Retina (tissue), 1 donor: ENCODE results near the gene SETD4.
"Not testable (repeated sequence)": the region's sequence is repeated elsewhere in the genome, so short reads cannot be mapped to it uniquely, and the experiment has no call there.

Experiments
- DNase-seq: peaks from one replicate; pipeline ENCODE4 v3.0.0-alpha.2; 2016

SETD4 gene

GRCh38 chr21:36060159-36060921, at the start of gene SETD4:
SETD4 (minus strand) TSS chr21:36060526; CDS start chr21:36058888, 1,638 bp downstream.
- DNase-seq: peak; percentile 99

GRCh38 chr21:36109868-36110267, 49.5 kb upstream of the SETD4 start:
- DNase-seq: no peak

- no peak for DNase-seq
Measured at GRCh38 chr21:36105327-36105842, 45.1 kb upstream of the SETD4 start.

- DNase-seq: peak; percentile 67
Measured at GRCh38 chr21:36104317-36105300, 44.3 kb upstream of the SETD4 start.

- DNase-seq: no peak
Measured at GRCh38 chr21:36103434-36103833, 43.1 kb upstream of the SETD4 start.

GRCh38 chr21:36100971-36101641, 40.8 kb upstream of the SETD4 start:
- no peak for DNase-seq

GRCh38 chr21:36099695-36100211, 39.4 kb upstream of the SETD4 start:
- not testable (repeated sequence) for DNase-seq

- DNase-seq: no peak
Measured at GRCh38 chr21:36099000-36099399, 38.7 kb upstream of the SETD4 start.

GRCh38 chr21:36098182-36098532, 37.8 kb upstream of the SETD4 start:
- DNase-seq: no peak

GRCh38 chr21:36097427-36098181, 37.3 kb upstream of the SETD4 start:
- DNase-seq: no peak

GRCh38 chr21:36096398-36097290, 36.3 kb upstream of the SETD4 start:
- DNase-seq: no peak

- DNase-seq: no peak
Measured at GRCh38 chr21:36093512-36093911, 33.2 kb upstream of the SETD4 start.

GRCh38 chr21:36092681-36093080, 32.4 kb upstream of the SETD4 start:
- no peak for DNase-seq

- no peak for DNase-seq
Measured at GRCh38 chr21:36089946-36090345, 29.6 kb upstream of the SETD4 start.

GRCh38 chr21:36087362-36088138, 27.2 kb upstream of the SETD4 start:
- DNase-seq: no peak

- no peak for DNase-seq
Measured at GRCh38 chr21:36082237-36082664, 21.9 kb upstream of the SETD4 start.

- DNase-seq: no peak
Measured at GRCh38 chr21:36080386-36080785, 20.1 kb upstream of the SETD4 start.

- DNase-seq: no peak
Measured at GRCh38 chr21:36079671-36080070, 19.3 kb upstream of the SETD4 start.

GRCh38 chr21:36079010-36079649, 18.8 kb upstream of the SETD4 start:
- DNase-seq: no peak

GRCh38 chr21:36077758-36078157, 17.4 kb upstream of the SETD4 start:
- DNase-seq: no peak
